Measurements from ENCODE around the gene POLN. TPM values are rescaled to one million over a fixed set of nuclear protein-coding genes. Genes with fewer than 3 reads are reported as not detected.

Gene POLN
- polyA plus RNA-seq, 4 donors: 2.3 to 6.7 (median 3.3) TPM

- no peak for DNase-seq (ENCODE audit: low read depth in 4 of 4, low spot score in 3 of 4)
Observed at GRCh38 chr4:2073808-2074481, 168.0 kb downstream of the POLN start.

GRCh38 chr4:2072971-2073807, 168.7 kb downstream of the POLN start:
- DNase-seq (ENCODE audit: low read depth in 4 of 4, low spot score in 3 of 4): no peak

- peak in 1 of 4 donors; percentile 32 for DNase-seq (ENCODE audit: low read depth in 4 of 4, low spot score in 3 of 4)
Observed at GRCh38 chr4:2071912-2072867, 169.7 kb downstream of the POLN start.

- DNase-seq (ENCODE audit: low read depth in 4 of 4, low spot score in 3 of 4): no peak
Observed at GRCh38 chr4:2071252-2071911, 170.5 kb downstream of the POLN start.

- DNase-seq (ENCODE audit: low read depth in 4 of 4, low spot score in 3 of 4): no peak
Observed at GRCh38 chr4:2070421-2071251, 171.3 kb downstream of the POLN start.

GRCh38 chr4:2069986-2070385, 171.9 kb downstream of the POLN start:
- no peak for DNase-seq (ENCODE audit: low read depth in 4 of 4, low spot score in 3 of 4)

- no peak for DNase-seq (ENCODE audit: low read depth in 4 of 4, low spot score in 3 of 4)
Observed at GRCh38 chr4:2069161-2069971, 172.6 kb downstream of the POLN start.

GRCh38 chr4:2068566-2068965, 173.4 kb downstream of the POLN start:
- DNase-seq (ENCODE audit: low read depth in 4 of 4, low spot score in 3 of 4): no peak

- no peak for DNase-seq (ENCODE audit: low read depth in 4 of 4, low spot score in 3 of 4)
Observed at GRCh38 chr4:2068198-2068470, 173.8 kb downstream of the POLN start.

GRCh38 chr4:2067446-2068197, 174.3 kb downstream of the POLN start:
- no peak for DNase-seq (ENCODE audit: low read depth in 4 of 4, low spot score in 3 of 4)

GRCh38 chr4:2066571-2067445, 175.1 kb downstream of the POLN start:
- no peak for DNase-seq (ENCODE audit: low read depth in 4 of 4, low spot score in 3 of 4)

GRCh38 chr4:2066011-2066551, 175.8 kb downstream of the POLN start:
- DNase-seq (ENCODE audit: low read depth in 4 of 4, low spot score in 3 of 4): no peak

GRCh38 chr4:2065106-2065930, 176.6 kb downstream of the POLN start:
- no peak for DNase-seq (ENCODE audit: low read depth in 4 of 4, low spot score in 3 of 4)

- no peak for DNase-seq (ENCODE audit: low read depth in 4 of 4, low spot score in 3 of 4)
Observed at GRCh38 chr4:2064276-2064991, 177.5 kb downstream of the POLN start.

GRCh38 chr4:2063557-2064275, 178.2 kb downstream of the POLN start:
- no peak for DNase-seq (ENCODE audit: low read depth in 4 of 4, low spot score in 3 of 4)
